BJ (cell line): ENCODE measurements around the gene TBC1D17. TPM values are rescaled to one million over a fixed set of nuclear protein-coding genes. Genes with fewer than 3 reads are reported as not detected.

ENCODE experiments used
- CTCF ChIA-PET: fragments of 350-600 bp; formaldehyde crosslinking; extraction: SDS; loops from one replicate; lab custom pipeline; 2021; ENCODE audit warnings: antibody characterized with exemption, inconsistent platforms; lab: Yijun Ruan, JAX
- POLR2A ChIA-PET: fragments of 300-600 bp; sonication (Branson Sonifier 250); formaldehyde crosslinking; extraction: SDS; loops from one replicate; lab custom pipeline; 2021; ENCODE audit warnings: antibody characterized with exemption; lab: Charles Lee
- DNase-seq: peaks from one replicate; pipeline ENCODE4 v3.0.0-alpha.2; 2011; ENCODE audit warnings: low read depth
- H3K27me3 ChIP-seq: 2 replicates; pipeline ENCODE4 v1.6.0; 2011; ENCODE audit warnings: low read length; ENCODE audit not compliant: control insufficient read depth, insufficient read depth
- H3K36me3 ChIP-seq: 2 replicates; pipeline ENCODE4 v1.5.1; 2011; ENCODE audit warnings: low read length; ENCODE audit not compliant: control insufficient read depth, insufficient read depth
- H3K4me3 ChIP-seq: 2 replicates; pipeline ENCODE4 v1.5.1; 2011; ENCODE audit warnings: low read depth, mild to moderate bottlenecking, control low read depth, low read length
- CTCF ChIP-seq: IDR thresholded peaks from 2 replicates; pipeline ENCODE4 v1.5.1; 2011; ENCODE audit warnings: low read depth, mild to moderate bottlenecking, control low read depth, inconsistent platforms, low read length, moderate library complexity; ENCODE audit not compliant: insufficient read depth
- polyA plus RNA-seq: library from polyadenylated mRNA; depleted of rRNA; stranded (reverse); fragments of >200 nt; gene quantifications from 2 replicates; pipeline ENCODE4 v1.2.3, GENCODE V29; 2011

TBC1D17 gene
- polyA plus RNA-seq, 1 experiment = 26.7 TPM

- no peak for DNase-seq
- no peak for TF ChIP-seq CTCF
- ChIA-PET POLR2A (no interaction called here), CTCF (no interaction called here)
- H3K4me3 ChIP-seq = no peak overlapping the region
- peaks cover 45% of the 10 kb centered on the region for H3K36me3 ChIP-seq
- no peaks in the 10 kb centered on the region for H3K27me3 ChIP-seq
Measured at GRCh38 chr19:49883094-49883493, 5.6 kb downstream of the TBC1D17 start.

GRCh38 chr19:49884109-49884508 lies 6.6 kb downstream of the TBC1D17 start:
- Histone ChIP-seq H3K4me3 (no peak overlapping the region), H3K36me3 (peaks cover 45% of the 10 kb centered on the region), H3K27me3 (no peaks in the 10 kb centered on the region)
- CTCF ChIA-PET = no interaction called here
- POLR2A ChIA-PET = no interaction called here
- TF ChIP-seq CTCF = no peak
- DNase-seq = no peak

DNA sequence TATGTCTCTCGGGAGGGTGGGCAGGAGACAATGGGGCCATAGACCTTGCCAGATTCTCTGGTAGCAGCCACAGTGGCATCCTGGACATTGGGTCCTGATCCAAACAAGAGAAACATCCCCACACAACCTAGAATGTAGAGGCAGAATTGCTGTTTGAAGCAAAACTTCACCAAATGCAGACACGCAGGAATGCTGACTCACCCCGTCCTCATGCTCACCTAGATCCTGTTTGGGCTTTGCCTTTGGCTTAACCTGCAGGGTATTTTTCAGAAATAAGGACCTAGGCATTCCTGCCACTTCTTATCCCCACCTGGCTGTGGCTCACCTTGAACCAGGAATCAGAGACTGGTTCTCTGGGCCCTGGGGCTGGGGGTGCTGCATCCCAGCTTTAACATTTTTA lies 7.3 kb downstream of the TBC1D17 start:
- ChIA-PET CTCF (no interaction called here), POLR2A (no interaction called here)
- no peaks in the 10 kb centered on the region for H3K27me3 ChIP-seq
- TF ChIP-seq CTCF = no peak
- DNase-seq = no peak
- peaks cover 44% of the 10 kb centered on the region for H3K36me3 ChIP-seq
- no peak overlapping the region for H3K4me3 ChIP-seq

DNA sequence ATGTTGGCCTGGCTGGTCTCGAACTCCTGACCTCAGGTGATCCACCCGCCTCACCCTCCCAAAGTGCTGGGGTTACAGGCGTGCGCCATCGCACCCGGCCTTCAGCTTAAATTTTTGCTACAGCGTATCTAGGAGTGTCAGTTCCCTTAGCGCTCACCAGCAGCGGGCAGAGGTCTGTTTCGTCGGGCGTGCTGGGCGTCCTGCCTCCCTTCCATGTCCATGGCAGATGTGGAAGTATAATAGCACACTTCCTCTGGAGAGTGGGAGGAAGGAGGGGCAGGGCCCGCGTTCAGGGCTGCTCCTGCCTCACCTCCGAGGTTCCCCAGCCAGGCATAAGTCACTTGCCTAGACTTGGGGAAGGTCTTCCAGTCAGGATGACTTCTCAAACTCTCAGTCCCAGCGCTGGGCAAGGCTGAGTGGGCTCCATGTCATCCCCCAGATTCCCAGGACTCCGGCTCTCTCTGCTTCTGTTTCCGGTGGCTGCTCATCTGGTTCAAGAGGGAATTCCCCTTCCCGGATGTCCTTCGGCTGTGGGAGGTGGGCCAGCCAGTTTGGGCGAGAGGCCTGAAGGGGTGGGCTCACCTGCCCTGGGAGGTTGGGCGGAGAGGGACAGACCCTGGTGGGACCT lies 9.6 kb downstream of the TBC1D17 start:
- DNase-seq = no peak
- H3K4me3 ChIP-seq = no peak overlapping the region
- ChIA-PET POLR2A (no interaction called here), CTCF (no interaction called here)
- TF ChIP-seq CTCF = no peak
- no peaks in the 10 kb centered on the region; the same call in 1 of the 2 replicates for H3K27me3 ChIP-seq
- peaks cover 25% of the 10 kb centered on the region for H3K36me3 ChIP-seq

- no peak overlapping the region for H3K4me3 ChIP-seq
- H3K27me3 ChIP-seq = no peaks in the 10 kb centered on the region; the same call in 1 of the 2 replicates
- POLR2A ChIA-PET = no interaction called here
- peaks cover 20% of the 10 kb centered on the region for H3K36me3 ChIP-seq
- CTCF ChIA-PET = no interaction called here
- TF ChIP-seq CTCF = no peak
- no peak for DNase-seq
Measured at GRCh38 chr19:49887665-49888509, 10.4 kb downstream of the TBC1D17 start.
